AG20443 (cell line): Measurements from ENCODE around the gene COMP.
"Not testable (repeated sequence)": the region's sequence is repeated elsewhere in the genome, so short reads cannot be mapped to it uniquely, and the experiment has no call there.

ENCODE experiments used
- DNase-seq: peaks from one replicate; pipeline ENCODE4 v3.0.0; 2012; ENCODE audit warnings: low spot score, mixed read lengths

The COMP gene

DNA sequence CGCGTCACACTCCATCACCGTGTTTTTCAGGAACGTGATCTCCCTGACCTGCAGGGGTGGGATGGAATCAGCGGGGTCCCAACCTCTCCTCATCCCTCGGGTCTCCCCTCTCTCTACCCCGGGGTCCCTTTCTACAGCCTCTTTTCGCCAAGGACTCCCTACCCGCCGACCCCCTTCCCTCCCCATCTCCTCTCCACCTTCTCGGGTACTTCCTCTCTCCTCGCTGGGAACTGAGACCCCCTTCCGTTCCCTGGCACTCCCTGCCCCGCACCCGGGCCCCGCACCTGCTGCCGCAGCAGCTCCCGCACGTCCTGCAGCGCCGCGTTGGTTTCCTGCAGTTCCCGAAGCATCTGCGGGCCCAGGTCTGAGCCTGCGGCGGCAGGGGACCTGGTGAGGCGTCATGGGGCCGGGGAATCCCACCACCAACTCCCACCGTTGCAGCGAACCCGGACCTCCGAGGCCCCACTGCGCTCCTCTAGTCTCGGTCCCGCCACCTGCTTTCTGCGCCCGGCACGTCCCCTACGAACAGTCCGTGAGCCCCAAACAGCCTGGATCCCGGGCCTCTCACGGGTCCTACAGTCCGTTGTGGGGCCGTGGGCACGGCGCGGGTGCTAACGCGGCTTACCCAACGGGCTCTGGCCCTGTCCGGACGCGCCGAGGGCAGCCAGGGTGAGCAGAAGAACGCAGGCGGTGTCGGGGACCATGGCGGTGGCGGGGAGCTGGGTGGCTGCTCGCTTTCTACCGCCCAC lies at the start of gene COMP:
Gene COMP (minus strand): TSS at position 740 of the 749 bp plus-strand sequence. CDS start 36 bp downstream, at position 704.
- DNase-seq = no peak

DNA sequence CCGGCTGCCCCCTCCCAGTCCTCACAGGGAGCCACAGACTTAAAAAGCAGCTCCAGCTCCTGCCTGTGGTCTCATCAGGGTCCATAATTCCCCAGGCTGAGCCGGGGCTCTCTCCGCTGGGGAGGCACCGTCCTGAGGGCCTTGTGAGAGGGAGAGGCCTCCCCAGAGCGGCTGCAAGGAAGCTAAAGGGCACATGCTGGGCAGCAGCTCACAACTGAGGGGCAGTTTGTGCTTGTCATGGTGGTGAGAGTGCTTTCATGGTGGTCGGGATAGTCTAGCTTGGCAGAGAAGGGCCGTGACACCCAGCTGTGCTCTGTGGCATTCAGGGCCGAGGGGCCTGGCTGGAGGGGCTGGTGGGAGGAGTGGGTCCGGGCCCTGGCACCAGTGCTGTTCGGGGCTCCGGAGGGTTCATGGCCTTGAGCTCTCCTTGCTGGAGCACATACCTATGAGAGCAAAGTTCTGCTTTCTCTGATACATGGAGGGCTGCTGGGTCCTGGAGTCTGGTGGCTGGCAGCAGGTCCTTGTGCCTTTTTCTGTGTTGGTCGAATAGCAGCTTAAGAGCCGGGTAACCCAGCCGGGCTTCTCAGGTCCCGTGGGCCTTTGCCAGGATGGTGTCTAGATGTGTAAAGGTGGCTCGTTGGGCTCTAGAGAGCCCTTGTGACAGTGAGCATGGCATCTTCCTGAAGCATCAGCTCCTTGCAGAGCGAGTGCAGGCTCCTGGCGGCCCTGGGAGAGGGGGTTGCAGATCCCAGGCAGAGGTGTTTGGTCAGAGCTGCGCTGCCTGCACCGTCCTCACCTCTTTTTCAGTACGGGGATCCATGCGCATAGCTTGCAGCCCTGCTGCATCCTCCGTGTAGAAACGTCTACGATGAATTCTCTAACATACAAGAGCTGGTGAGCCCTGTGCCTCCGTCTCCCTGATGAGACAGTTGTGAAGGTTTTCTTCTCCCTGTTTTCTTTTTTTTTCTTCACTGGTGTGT lies 49.5 kb upstream of the COMP start:
- DNase-seq = no peak

DNA sequence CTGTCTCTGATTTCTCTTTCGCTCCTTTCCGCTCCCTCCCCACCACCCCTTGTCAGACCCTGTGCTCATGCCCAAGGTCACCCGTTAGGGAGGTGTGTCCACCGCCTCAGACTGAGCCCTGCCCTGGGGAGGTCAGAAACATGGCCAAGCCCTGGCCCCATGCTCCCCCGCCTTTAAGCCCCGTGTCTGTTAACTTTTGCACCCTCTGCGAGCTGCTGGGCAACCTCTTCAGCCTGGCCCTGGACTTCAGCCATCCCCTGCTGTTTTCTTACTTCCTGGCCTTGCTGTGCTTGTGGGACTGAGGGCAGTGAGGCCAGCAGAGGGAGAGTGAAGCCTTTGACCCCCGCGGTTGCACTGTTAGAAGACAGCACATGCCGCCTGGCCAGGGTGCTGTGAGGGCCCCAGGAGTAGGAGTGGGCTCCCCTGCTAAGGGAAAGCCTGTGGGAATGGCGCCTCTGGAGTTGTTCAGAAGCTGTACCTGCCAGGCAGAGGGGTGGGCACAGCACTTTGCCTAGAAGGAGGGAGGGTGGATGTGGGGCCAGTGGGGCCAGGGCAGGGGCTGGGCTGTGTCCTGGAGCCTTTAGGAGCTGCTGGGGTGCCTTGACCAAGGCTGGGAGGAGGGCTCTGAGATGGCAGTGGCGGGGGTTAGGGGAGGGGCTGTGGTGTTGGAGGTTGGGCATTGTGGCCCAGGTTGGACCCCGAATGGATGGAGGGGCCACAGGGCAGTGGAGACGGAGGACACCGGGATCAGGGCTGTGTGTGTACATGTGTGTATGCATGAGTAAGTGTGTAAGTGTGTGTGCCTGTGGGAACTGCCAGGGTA lies 48.6 kb upstream of the COMP start:
- DNase-seq = no peak

DNA sequence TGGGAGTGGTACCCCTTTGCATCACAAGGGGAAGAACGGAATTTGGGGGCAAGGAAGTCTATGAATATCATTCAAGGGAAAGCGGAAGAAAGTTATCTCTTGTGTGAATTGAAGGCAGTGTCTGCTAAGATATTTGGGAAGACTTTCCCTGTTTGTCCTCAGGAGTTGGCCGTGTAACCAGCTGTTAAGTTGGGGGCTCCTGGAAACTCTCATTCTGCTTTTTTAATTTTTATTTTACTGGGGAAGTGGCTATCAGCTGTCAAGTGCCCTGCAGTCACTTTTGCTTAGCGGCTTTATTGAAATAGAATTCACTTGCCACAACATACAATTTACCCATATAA lies 43.5 kb upstream of the COMP start:
- no peak for DNase-seq

DNA sequence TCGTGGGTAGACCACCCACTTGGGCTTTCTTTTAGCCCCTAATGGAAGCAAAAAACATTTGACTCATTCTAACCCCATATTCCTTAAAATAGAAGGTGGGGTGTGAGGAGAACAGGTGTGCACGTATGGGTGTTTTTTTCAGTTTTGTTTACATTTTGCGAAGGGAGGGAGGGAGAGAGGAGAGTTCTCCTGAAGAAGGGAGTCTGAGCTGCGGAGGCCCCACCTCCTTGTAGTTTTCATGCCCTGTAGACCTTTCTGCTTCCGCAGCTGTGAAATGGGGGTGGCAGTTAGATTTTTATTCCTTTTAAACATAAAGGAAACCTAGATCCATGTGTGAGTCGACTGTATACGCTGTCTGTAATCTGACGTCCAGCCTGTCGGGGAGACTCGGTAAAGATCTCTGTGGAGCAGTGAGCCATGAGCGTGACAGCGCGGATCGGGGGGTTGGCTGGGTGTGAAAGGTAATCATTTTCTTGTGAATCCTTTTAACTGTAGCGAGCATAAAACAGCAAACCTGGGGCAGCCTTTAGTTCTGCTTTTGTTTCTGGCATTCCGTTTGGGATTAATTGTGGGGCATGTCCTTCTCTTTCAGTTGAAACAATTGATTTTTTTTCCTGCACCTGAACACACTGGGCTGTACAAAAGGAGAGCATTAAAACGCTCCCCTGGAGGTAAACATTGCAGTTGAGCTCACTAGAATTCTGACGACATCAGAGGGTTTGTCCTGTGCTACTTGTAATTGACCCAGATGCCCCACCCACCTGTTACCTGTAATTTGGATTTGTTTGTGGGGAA lies 42.9 kb upstream of the COMP start:
- DNase-seq = no peak

DNA sequence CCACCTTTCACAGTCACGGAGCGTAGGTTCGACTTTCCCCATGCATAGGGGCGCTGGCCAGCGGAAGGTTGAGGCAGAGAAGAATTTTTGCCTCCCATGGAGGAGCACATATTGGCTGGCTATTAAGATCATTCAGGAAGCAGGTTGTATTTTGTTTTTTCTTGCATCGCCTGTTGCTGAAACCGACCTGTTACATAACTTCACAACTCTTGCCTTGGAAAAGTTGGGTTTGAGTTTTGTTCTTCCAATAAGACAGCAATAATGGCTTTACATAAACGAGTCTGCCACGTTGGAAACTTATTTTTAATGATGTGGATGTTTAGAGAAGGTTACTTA lies 42.0 kb upstream of the COMP start:
- DNase-seq = no peak

DNA sequence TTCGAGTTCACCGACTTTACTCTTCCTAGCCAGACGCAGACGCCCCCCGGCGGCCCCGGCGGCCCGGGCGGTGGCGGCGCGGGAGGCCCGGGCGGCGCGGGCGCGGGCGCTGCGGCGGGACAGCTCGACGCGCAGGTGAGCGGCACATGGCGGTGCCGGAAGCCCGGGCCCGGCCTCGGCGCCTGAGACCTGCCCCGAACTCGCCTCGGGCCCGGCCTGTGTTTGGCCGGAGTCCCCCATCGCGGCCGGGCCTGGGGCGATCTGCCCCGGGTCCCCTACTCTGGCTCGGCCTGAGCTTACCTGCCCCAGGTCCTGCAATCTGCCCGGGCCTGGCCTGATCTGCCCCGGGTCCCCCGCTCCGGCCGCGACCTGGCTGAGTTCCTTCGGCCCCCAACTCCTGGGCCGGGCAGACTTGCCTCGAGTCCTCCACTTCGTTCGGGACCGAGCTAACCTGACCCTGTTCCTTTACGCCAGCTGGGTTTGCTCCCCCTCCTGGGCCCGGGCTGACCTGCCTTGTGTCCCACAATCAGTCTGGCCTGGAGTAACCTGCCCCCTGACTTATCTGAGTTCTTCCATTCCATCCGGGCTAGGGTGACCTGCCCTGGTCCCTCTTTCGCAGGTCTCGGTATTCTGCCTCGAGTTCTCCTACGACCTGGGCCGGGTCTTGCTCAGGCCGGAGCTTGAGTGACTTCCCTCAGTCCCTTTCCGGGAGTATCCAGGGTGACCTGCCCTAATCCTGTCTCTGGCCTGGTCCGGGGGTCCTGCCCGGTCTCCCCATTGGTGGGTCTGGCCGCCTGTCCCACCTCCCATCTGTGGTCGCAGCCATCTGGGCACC lies 41.4 kb upstream of the COMP start:
- DNase-seq = peak; percentile 52

DNA sequence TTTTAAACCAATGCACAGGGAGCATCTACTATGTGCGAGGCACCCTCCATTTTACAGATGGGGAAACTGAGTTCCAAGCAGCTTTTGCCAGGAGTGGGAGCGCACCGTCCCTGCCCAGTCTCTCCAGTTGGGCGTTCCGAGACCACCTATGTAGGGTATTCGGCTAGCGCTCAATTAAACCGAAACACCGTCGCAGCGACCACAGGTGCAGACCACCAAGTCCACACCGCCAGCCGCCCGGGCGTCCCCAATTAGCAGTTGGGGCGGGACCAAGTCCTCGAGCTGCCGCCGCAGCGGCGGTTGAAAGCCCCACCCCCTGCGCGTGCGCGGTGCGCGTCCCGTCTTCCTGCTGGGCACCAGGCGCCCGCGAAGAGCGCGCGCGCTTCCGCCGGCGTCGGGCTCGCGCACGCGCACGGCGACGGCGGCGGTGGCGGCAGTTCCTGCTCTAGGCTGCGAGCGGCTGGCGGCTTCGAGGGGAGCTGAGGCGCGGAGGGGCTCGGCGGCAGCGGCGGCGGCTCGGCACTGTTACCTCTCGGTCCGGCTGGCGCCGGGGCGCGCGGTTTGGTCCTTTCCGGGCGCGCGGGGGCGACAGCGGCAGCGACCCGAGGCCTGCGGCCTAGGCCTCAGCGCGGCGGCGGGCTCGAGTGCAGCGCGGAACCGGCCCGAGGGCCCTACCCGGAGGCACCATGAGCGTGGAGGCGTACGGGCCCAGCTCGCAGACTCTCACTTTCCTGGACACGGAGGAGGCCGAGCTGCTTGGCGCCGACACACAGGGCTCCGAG lies 40.6 kb upstream of the COMP start, which contains the start of gene UPF1:
Gene UPF1 (plus strand): TSS at position 436 of the 782 bp plus-strand sequence. CDS start 251 bp downstream, at position 687.
- peak; percentile 99 for DNase-seq

DNA sequence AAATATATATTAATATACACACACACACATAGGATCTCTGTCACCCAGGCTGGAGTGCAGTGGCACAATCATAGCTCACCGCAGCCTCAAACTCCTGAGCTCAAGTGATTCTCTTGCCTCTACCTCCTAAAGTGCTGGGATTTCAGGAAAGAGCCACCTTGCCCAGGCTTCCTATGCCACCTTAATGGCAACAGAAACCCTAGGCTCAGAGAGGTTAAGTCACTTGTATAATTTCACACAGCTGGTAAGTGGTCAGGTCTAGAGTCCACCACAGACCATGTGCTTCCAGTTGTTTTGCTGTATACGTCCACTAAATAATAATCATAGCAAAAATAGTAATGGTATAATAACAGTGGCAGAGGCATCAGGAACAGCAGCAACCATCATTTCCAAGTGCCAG lies 39.4 kb upstream of the COMP start:
- DNase-seq = no peak

DNA sequence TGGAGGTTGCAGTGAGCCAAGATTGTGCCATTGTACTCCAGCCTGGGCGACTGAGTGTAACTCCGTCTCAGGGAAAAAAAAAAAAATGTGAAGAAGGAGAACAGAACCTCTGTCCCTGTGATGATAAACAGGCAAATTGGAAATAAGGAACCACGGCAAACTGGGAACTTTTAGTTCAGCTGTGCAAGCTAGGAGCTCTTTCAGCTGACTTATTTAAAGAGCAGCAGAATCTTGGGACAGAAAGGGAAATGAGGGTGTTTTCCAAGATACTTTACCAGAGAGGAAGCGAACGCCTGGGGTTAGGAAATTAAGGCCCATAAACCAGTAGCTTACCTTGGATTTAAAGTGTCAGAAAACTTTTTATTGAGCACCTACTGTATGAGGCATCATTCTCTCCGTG lies 37.7 kb upstream of the COMP start:
- DNase-seq = no peak

DNA sequence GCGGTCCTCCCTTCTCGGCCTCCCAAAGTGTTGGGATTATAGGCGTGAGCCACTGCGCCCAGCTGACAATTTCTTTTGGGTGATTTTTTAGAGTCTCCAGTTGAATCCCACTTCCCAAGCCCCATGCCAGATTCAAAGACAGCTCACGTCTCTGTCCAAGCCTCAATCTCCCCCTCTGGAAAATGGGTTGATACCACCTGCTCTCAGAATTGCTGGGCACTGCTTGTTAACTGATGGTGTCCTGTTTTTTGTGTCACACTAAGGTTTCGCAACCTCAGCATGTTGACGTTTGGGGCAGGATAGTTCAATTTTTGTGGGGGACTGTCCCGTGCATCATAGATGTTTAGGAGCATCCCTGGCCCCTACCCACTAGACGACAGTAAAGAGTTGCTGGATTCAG lies 26.5 kb upstream of the COMP start:
- no peak for DNase-seq

DNA sequence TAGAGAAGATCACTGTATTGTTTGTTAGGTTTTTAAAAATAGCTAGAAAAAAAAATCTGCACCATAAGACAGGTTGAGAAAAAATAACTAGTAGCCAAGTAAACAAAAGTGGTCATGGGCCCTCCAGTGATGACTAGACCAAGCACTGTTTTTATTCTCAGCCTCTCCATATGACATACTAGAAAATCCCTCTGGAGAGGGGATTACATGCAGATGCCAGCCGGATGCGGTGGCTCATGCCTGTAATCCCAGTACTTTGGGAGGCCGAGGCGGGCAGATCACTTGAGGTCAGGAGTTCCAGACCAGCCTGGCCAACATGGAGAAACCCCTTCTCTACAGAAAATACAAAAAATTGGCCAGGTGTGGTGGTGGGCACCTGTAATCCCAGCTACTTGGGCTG lies 25.5 kb upstream of the COMP start:
- DNase-seq = not testable (repeated sequence)

DNA sequence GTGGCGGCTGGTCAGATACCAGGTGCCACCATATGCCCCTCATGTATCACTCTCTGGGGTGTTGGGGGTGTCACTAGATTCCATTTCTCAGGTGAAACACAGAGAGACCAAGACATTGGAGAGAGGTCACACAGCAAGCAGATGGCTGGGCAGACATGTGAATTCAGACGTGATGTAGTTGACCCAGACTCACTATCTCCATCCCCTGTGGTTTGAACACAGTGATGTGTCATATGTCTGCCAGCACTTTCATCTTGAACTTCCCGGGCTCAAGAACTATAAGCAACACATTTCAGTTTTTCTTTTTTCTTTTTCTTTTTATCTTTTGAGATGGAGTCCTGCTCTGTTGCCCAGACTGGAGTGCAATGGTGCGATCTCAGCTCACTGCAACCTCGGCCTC lies 24.6 kb upstream of the COMP start:
- no peak for DNase-seq

DNA sequence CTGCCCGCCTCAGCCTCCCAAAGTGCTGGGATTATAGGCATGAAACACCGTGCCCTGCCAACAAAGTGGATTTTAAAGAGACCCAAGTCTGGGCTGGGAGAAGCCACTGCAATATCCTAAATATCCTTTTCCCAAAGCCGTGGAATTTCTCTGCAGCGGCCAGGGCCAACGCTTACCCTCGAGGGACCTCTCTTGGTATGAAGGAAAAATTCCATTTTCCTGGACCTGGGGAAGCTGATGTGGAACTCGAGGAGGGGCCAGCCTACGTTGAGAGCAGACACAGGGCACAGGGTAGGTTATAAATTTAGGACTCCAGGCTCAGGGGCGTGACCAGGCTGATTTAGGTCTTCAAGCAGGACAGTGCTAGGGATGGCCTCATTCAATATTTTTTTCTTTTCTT lies 23.0 kb upstream of the COMP start:
- peak; percentile 64 for DNase-seq

DNA sequence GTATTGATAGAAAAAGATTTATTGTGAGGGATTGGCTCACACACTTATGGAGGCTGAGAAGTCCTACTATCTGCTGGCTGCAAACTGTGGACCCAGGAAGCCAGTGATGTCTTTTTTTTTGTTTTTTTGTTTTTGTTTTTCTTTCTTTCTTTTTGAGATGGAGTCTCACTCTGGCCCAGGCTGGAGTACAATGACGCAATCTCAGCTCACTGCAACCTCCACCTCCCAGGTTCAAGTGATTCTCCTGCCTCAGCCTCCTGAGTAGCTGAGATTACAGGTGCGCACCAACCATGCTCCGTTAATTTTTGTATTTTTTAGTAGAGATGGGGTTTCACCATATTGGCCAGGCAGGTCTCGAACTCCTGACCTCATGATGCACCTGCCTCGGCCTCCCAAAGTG lies 20.5 kb upstream of the COMP start:
- not testable (repeated sequence) for DNase-seq

DNA sequence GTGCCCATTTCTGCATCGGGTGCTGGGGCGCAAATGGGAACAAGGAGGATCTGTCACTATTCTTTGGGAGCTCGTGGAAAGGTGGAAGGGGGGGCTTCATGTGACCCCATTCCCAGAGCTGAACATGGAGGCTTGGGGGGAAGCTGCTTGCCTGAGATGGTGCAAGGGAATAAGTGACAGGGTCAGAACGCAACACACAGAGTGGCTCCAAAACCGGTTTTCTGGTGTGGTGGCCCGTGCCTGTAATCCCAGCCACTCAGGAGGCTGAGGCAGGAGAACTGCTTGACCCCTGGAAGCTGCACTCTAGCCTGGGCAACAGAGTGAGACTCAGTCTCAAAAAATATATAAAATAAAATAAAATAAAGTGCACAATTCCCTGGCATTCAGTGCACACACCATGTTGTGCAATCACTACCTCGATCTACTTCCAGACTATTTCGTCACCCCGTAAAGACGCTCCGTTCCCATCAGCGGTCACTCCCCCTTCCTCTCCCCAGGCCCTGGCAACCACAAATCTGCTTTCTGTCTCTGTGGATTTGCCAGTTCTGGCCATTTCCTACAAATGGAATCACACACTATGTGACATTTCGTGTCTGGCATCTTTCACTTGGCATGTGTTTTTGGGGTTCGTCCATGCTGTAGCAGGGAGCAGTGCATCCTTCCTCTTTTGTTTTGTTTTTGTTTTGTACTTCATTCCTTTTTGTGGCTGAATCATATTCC lies 18.2 kb upstream of the COMP start:
- DNase-seq = peak; percentile 82

DNA sequence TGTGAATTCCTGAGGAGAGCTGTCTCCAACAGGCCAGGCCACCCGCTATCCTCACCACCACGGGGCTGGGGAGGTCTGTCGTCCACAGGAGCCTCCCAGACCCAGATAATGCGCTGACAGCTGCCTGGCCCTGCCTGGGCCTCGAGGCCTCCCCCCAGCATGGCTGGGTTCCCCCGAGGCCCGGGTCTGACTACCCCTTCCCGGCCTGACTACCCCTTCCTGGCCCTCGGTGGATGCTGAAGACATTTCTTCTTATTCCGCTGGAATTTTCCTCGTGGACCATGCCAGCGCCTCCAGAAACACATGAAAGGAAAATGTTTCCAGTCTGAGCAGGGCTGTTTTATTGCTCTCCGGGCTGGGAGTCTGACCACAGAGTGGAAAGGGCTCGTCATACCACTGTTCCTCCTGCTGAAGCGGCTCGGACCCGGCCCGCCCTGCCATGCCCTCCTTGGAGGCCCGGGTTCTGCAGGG lies 16.8 kb upstream of the COMP start:
- DNase-seq = peak; percentile 75

DNA sequence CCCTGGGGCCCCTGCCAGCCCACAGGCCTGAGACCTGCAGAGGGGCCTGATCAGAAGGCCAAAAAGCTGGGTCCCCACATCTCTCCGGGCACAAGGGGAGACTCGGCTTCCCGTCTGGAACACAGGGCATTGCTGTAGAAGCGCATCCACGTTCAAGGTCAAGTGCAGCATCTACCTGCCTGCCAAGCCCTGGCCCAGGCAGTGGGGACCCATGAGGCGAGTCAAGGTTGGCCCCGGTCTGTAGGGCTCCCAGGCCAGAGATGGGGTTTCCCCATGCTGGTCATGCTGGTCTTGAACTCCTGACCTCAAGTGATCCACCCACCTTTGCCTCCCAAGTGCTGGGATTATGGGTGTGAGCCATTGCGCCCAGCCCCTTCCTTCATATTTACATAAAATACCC lies 13.5 kb upstream of the COMP start:
- no peak for DNase-seq

DNA sequence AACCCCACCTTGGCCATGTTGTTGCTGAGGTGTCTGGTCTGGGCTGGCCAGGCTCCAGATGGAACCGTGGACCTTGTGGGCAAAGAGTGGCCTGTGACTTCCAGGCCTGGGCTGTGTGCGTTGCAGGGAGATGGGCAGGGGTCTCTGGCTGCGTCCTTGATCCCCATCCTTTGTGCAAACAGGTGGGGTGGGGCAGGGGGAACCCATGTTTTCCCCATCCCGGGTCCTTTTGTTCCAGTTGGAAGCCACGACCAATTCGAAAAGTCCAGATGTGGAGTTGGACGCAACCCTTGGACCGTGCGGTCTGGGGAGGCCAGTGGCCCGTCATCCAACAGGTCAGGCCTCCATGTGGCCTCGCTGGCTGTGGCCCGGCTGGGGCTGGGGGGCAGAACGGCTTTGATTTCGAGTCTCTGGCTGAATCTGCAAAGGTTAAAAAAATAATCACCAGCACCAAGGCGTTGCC lies 13.1 kb upstream of the COMP start:
- peak; percentile 5 for DNase-seq
